BLaER1 (cell line): ENCODE results near the gene FN3K.

Experiments
- H3K27ac ChIP-seq: shearing (Covaris generic); formaldehyde crosslinking; 2 replicates; pipeline ENCODE4 v1.8.1; 2022
- H3K27me3 ChIP-seq: shearing (Covaris generic); formaldehyde crosslinking; 2 replicates; pipeline ENCODE4 v1.8.1; 2022
- H3K36me3 ChIP-seq: shearing (Covaris generic); formaldehyde crosslinking; 2 replicates; pipeline ENCODE4 v1.8.1; 2022
- H3K4me1 ChIP-seq: shearing (Covaris generic); formaldehyde crosslinking; 2 replicates; pipeline ENCODE4 v1.8.1; 2022
- H3K4me2 ChIP-seq: shearing (Covaris generic); formaldehyde crosslinking; 2 replicates; pipeline ENCODE4 v1.8.1; 2022
- H3K4me3 ChIP-seq: shearing (Covaris generic); formaldehyde crosslinking; 2 replicates; pipeline ENCODE4 v1.8.1; 2022
- H3K9ac ChIP-seq: shearing (Covaris generic); formaldehyde crosslinking; 2 replicates; pipeline ENCODE4 v1.8.1; 2022
- H3K9me3 ChIP-seq: shearing (Covaris generic); formaldehyde crosslinking; 2 replicates; pipeline ENCODE4 v1.8.1; 2022
- H4K20me1 ChIP-seq: shearing (Covaris generic); formaldehyde crosslinking; 2 replicates; pipeline ENCODE4 v1.8.1; 2022
- Cebpa-rat ChIP-seq: shearing (Covaris generic); IDR thresholded peaks from 2 replicates; pipeline ENCODE4 v1.8.1; 2022

Gene FN3K

GRCh38 chr17:82750241-82750908 lies 15.0 kb downstream of the FN3K start:
- Histone ChIP-seq H4K20me1 (peaks cover 32% of the 10 kb centered on the region), H3K4me3 (no peak overlapping the region), H3K4me2 (no peak overlapping the region), H3K27ac (no peak overlapping the region), H3K9ac (no peak overlapping the region), H3K27me3 (no peaks in the 10 kb centered on the region), H3K36me3 (peaks cover 20% of the 10 kb centered on the region), H3K4me1 (peaks cover 23% of the 10 kb centered on the region), H3K9me3 (peaks cover 48% of the 10 kb centered on the region)
- no peak for TF ChIP-seq Cebpa-rat

GRCh38 chr17:82751171-82751570 lies 15.8 kb downstream of the FN3K start:
- Histone ChIP-seq H4K20me1 (peaks cover 39% of the 10 kb centered on the region), H3K4me1 (peaks cover 23% of the 10 kb centered on the region), H3K36me3 (peaks cover 28% of the 10 kb centered on the region), H3K27me3 (no peaks in the 10 kb centered on the region), H3K4me2 (peak overlapping the region; percentile 83), H3K4me3 (peak overlapping the region; percentile 73), H3K9ac (peak overlapping the region; percentile 71; the same call in 1 of the 2 replicates), H3K9me3 (peaks cover 40% of the 10 kb centered on the region), H3K27ac (peak overlapping the region; percentile 82)
- TF ChIP-seq Cebpa-rat: no peak

GRCh38 chr17:82751571-82752370 lies 16.4 kb downstream of the FN3K start, which contains the start of gene TBCD:
Gene TBCD (plus strand): TSS chr17:82752065. CDS start chr17:82752194, 129 bp downstream.
- peak within 1 kb of the TSS; percentile 84 for H3K27ac ChIP-seq
- H3K4me2 ChIP-seq: peak within 1 kb of the TSS; percentile 99

GRCh38 chr17:82752371-82753200 lies 17.2 kb downstream of the FN3K start:
- peak overlapping the region; percentile 91 for H3K9ac ChIP-seq
- peak overlapping the region; percentile 84 for H3K27ac ChIP-seq
- peaks cover 23% of the 10 kb centered on the region for H3K4me1 ChIP-seq
- peaks cover 42% of the 10 kb centered on the region for H3K36me3 ChIP-seq
- H3K27me3 ChIP-seq: no peaks in the 10 kb centered on the region
- H3K9me3 ChIP-seq: peaks cover 26% of the 10 kb centered on the region
- TF ChIP-seq Cebpa-rat: no peak
- peak overlapping the region; percentile 99 for H3K4me2 ChIP-seq
- peaks cover 48% of the 10 kb centered on the region for H4K20me1 ChIP-seq
- peak overlapping the region; percentile 99 for H3K4me3 ChIP-seq

More at GRCh38 chr17:82751571-82752370, 16.4 kb downstream of the FN3K start, which contains the start of gene TBCD:
- Histone ChIP-seq H3K4me3 (peak within 1 kb of the TSS; percentile 99), H3K9ac (peak within 1 kb of the TSS; percentile 91), H3K27me3 (no peaks in the 10 kb centered on the region), H4K20me1 (peaks cover 40% of the 10 kb centered on the region), H3K9me3 (peaks cover 34% of the 10 kb centered on the region), H3K36me3 (peaks cover 34% of the 10 kb centered on the region), H3K4me1 (peaks cover 23% of the 10 kb centered on the region)
- TF ChIP-seq Cebpa-rat: no peak

GRCh38 chr17:82753201-82753464 lies 17.7 kb downstream of the FN3K start:
- H3K27ac ChIP-seq: no peak overlapping the region
- no peak for TF ChIP-seq Cebpa-rat
- H4K20me1 ChIP-seq: peaks cover 51% of the 10 kb centered on the region
- peaks cover 47% of the 10 kb centered on the region for H3K36me3 ChIP-seq
- H3K4me2 ChIP-seq: peak overlapping the region; percentile 99
- H3K4me3 ChIP-seq: peak overlapping the region; percentile 99
- H3K9ac ChIP-seq: peak overlapping the region; percentile 91
- peaks cover 23% of the 10 kb centered on the region for H3K4me1 ChIP-seq
- H3K27me3 ChIP-seq: no peaks in the 10 kb centered on the region
- H3K9me3 ChIP-seq: peaks cover 24% of the 10 kb centered on the region

DNA sequence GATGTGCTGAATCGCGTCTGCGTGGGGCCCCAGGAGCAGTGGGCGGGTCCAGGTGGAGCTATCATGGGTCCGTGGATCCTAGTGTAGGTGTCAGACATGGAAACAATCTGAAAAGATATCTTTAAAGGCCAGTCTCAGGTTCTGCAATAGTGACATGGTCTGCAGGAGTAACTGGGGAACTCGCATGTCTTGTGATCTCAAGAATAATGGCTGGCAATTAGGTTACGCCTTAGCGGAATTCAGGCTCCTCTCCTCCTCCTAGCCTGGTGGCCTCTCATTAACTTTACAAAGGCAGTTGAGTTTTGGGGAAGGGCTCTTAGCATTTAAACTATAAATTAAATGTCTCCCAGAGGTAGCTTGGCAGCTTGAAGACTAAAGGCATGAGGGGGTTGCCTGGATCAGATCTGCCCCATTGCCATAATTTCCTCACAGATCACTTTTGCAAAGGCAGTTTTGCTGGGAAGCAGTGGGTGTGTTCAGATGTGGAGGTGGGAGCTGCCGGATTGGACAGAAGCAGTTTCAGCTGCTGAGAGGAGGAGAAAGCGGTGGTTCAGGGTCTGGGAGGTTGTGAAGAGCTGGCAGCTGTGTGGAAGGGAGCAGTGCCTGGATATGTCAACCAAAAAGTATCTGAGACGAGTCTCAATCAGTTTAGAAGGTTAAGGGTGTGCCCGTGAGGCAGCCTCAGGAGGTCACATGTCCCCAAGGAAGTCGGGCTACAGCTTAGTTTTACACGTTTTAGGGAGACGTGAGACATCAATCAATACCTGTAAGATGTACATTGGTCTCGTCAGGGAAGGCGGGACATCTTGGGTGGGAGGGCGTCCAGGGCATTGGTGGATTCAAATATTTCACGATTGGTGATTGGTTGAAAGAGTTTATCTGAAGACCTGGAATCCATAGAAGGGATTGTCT lies 19.1 kb downstream of the FN3K start:
- Histone ChIP-seq H3K9ac (no peak overlapping the region; the same call in 1 of the 2 replicates), H3K27ac (no peak overlapping the region), H4K20me1 (peaks cover 51% of the 10 kb centered on the region), H3K4me1 (peaks cover 23% of the 10 kb centered on the region), H3K27me3 (no peaks in the 10 kb centered on the region), H3K9me3 (peaks cover 10% of the 10 kb centered on the region), H3K4me2 (no peak overlapping the region), H3K4me3 (no peak overlapping the region), H3K36me3 (peaks cover 47% of the 10 kb centered on the region)
- TF ChIP-seq Cebpa-rat: no peak

GRCh38 chr17:82756166-82756565 lies 20.8 kb downstream of the FN3K start:
- Histone ChIP-seq H3K4me1 (peaks cover 23% of the 10 kb centered on the region), H3K36me3 (peaks cover 47% of the 10 kb centered on the region), H4K20me1 (peaks cover 51% of the 10 kb centered on the region), H3K27me3 (no peaks in the 10 kb centered on the region), H3K9me3 (no peaks in the 10 kb centered on the region), H3K4me2 (no peak overlapping the region), H3K9ac (no peak overlapping the region), H3K4me3 (no peak overlapping the region), H3K27ac (no peak overlapping the region)
- TF ChIP-seq Cebpa-rat: no peak

- Histone ChIP-seq H3K27me3 (no peaks in the 10 kb centered on the region), H3K9me3 (no peaks in the 10 kb centered on the region), H3K36me3 (peaks cover 88% of the 10 kb centered on the region), H3K27ac (no peak overlapping the region), H4K20me1 (peaks cover 11% of the 10 kb centered on the region; the same call in 1 of the 2 replicates), H3K4me3 (no peak overlapping the region), H3K9ac (no peak overlapping the region), H3K4me1 (peaks cover 17% of the 10 kb centered on the region), H3K4me2 (no peak overlapping the region)
- no peak for TF ChIP-seq Cebpa-rat
Measured at GRCh38 chr17:82765371-82765770, 30.0 kb downstream of the FN3K start.
